Heart right ventricle (tissue), 16 donors: ENCODE data around the gene PSMB2. TPM values are rescaled to one million over a fixed set of nuclear protein-coding genes. Genes with fewer than 3 reads are reported as not detected.

ENCODE experiments used
- ATAC-seq, 8 donors: fragments of 200-7000 bp; cut with Tn5 transposase; one replicate each; pipeline ENCODE4 v1.9.1; 2020; ENCODE audit warnings: mild to moderate bottlenecking in 8 of 8, moderate library complexity in 8 of 8, moderate number of reproducible peaks in 1 of 8
- DNase-seq, 2 donors: peaks; one replicate each; pipeline ENCODE4 v3.0.0-alpha.2; 2020
- H3K27ac ChIP-seq, 10 donors: fragments of 200-600 bp; sonication (generic) in 2 of 10; one replicate each; pipeline versions ENCODE4 v1.5.0 to v1.8.0; 2020 to 2022; ENCODE audit warnings: mild to moderate bottlenecking in 3 of 10
- H3K27me3 ChIP-seq, 7 donors: fragments of 200-600 bp; one replicate each; pipeline ENCODE4 v1.8.0; 2021 to 2022; ENCODE audit warnings: mild to moderate bottlenecking in 2 of 7
- H3K36me3 ChIP-seq, 9 donors: fragments of 200-600 bp; sonication (generic) in 1 of 9; one replicate each; pipeline versions ENCODE4 v1.5.0 to v1.8.0; 2020 to 2022; ENCODE audit warnings: mild to moderate bottlenecking in 2 of 9
- H3K4me1 ChIP-seq, 9 donors: fragments of 200-600 bp; sonication (generic) in 1 of 9; one replicate each; pipeline versions ENCODE4 v1.5.0 to v1.8.0; 2020 to 2022; ENCODE audit warnings: mild to moderate bottlenecking in 4 of 9
- H3K4me3 ChIP-seq, 10 donors: fragments of 200-600 bp; sonication (generic) in 2 of 10; one replicate each; pipeline versions ENCODE4 v1.5.0 to v1.8.0; 2020 to 2022; ENCODE audit warnings: mild to moderate bottlenecking in 7 of 10, moderate library complexity in 2 of 10
- H3K9me3 ChIP-seq, 11 donors: fragments of 200-600 bp in 10 of 11; sonication (generic) in 2 of 11; one replicate each; pipeline versions ENCODE4 v1.5.0 to v1.8.0; 2013 to 2022; ENCODE audit warnings: mild to moderate bottlenecking in 2 of 11, control low read depth in 1 of 11, moderate library complexity in 1 of 11
- WGBS, 2 donors: extraction: QIAGEN DNeasy Blood & Tissue Kit; methylation state at CpG; one replicate each; pipeline ENCODE4 v1.1.7; 2013; ENCODE audit warnings: inconsistent platforms in 1 of 2; 5-methylcytosine and 5-hydroxymethylcytosine counted together
- intact Hi-C, 10 donors: fragments of 100-400 bp; cut with DNase I; formaldehyde crosslinking; loops; one replicate each; pipeline versions ENCODE4 v1.11.1 to v1.14.2; 2022
- polyA plus RNA-seq, 2 donors: library from polyadenylated mRNA; stranded (reverse); fragments of 200-250 nt; gene quantifications; one replicate each; pipeline ENCODE4 v1.2.3, GENCODE V29; 2013
- total RNA-seq, 10 donors: library from RNA; stranded (reverse); fragmentation: NEBNext Ultra II Directional in 3 of 10; extraction: Animal tissue kit (Norgen Biotek cat#: 25700) in 3 of 10; gene quantifications; one replicate each; pipeline versions ENCODE4 v1.2.1 to v1.2.4, GENCODE V29; 2021 to 2023
- TF ChIP-seq, protein P1 (sequence below), 9 donors: fragments of 200-600 bp; sonication (generic) in 2 of 9; IDR thresholded peaks; one replicate each; pipeline versions ENCODE4 v1.5.0 to v1.8.0; 2021 to 2022; ENCODE audit warnings: antibody characterized with exemption in 9 of 9, mild to moderate bottlenecking in 5 of 9, moderate library complexity in 1 of 9
- donor health status: Arrhythmogenic right ventricular cardiomyopathy.
- donor health status: ischemic (EF 13 %, LVEDD 7.1; RV severe dilation, severe dysfunction).
- donor health status: healthy with polysubstance abuse.
- donor health status: DM: no; HTN: yes; CAD: no.
- donor health status: DM: no; HTN: no; CAD: no.
- donor health status: ischemic (EF 25% LVEDD 6.9; RV normal size, moderate dysfunction).
- donor health status: ischemic (EF 25% LVEDD 5.7; RV mildly dilated, moderate dysfunction).
- donor health status: healthy.
- donor health status: DM: yes; HTN: yes; CAD: no.
- donor health status: Ischemic cardiomyopathy.
- donor health status: ischemic (EF 35%, LVEDD 5.7; RV mildly dilated, moderate dysfunction).
- donor health status: nonischemic (EF 11% LVEDD 7.7; RV severe dilation, severe dysfunction).
- donor health status: DM: yes; HTN: yes; CAD: no.
- donor health status: PGD.
- donor health status: ischemic (EF 29% LVEDD 5.4; RV normal size, mild dysfunction).
- donor health status: nonischemic (EF 23%, LVEDD 6.1; RV moderate dilation, normal function).

The PSMB2 gene
- total and polyA plus RNA-seq, 12 donors: 34.1 to 55.0 (median 39.1) TPM

DNA sequence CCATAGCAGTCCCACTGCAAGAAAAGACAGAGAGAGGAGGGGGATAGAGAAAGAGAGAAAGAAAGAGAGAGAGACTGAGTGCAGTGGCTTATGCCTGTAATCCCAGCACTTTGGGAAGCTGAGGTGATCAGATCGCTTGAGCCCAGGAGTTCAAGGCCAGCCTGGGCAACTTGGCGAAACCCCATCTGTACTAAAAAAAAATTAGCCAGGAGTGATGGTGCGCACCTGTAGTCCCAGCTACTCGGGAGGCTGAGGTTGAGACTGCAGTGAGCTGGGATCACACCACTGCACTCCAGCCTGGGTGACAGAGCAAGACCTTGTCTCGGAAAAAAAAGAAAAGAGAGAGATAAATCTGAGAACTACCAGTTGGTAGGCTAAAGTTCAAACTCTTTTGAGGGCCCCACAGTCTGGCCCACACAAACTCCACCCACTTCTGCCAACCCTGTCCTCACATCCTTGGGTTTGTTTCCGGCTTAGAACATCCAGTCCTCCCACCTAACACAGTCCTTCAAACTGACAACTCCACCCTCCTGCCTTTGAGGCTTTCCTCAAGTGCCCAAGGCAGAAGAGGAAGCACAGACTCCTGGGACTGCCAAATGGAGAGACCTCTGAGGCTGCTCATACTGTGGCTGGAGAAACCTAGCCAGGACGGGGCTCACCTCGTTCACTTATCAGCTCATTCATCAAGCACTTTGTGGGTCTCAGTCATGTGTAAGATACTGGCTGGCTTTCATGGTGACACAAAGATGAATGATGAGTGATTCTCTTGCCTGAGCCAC lies 48.1 kb downstream of the PSMB2 start:
- no peaks in the 10 kb centered on the region for H3K4me1 ChIP-seq
- TF ChIP-seq, protein P1, sequence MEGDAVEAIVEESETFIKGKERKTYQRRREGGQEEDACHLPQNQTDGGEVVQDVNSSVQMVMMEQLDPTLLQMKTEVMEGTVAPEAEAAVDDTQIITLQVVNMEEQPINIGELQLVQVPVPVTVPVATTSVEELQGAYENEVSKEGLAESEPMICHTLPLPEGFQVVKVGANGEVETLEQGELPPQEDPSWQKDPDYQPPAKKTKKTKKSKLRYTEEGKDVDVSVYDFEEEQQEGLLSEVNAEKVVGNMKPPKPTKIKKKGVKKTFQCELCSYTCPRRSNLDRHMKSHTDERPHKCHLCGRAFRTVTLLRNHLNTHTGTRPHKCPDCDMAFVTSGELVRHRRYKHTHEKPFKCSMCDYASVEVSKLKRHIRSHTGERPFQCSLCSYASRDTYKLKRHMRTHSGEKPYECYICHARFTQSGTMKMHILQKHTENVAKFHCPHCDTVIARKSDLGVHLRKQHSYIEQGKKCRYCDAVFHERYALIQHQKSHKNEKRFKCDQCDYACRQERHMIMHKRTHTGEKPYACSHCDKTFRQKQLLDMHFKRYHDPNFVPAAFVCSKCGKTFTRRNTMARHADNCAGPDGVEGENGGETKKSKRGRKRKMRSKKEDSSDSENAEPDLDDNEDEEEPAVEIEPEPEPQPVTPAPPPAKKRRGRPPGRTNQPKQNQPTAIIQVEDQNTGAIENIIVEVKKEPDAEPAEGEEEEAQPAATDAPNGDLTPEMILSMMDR (IDR thresholded peaks at IDR 0.05): no peak
- DNase-seq (no peak), ATAC-seq (no peak)
- H3K4me3 ChIP-seq: no peak overlapping the region
- no peaks in the 10 kb centered on the region for H3K27me3 ChIP-seq
- H3K36me3 ChIP-seq: peaks cover 0 to 19% (median 0%) of the 10 kb centered on the region in 9 donors
- intact Hi-C loops: no loop called here
- no peak overlapping the region for H3K27ac ChIP-seq
- H3K9me3 ChIP-seq: no peaks in the 10 kb centered on the region
- WGBS, 2 donors: 75 to 80% methylated on average over 8 of the region's 8 CpGs

DNA sequence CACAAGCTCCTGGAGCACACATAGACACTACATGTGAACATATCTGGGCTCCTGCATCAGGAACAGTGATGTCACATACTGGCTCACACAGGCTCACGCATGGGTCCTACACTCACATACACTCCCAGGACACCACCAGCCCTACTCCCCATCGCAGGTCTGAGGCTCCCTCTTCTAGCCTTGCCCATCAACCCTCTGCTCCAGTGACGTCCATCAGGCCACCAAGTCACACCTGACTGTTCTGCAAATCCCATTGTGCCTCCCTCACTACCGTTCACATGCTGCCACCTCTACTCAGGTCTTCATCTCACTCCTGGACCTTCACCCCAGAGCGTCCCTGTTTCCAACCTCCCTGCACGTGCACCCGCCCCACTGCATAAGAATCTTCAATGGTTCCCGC lies 50.1 kb downstream of the PSMB2 start:
- Histone ChIP-seq H3K27me3 (no peaks in the 10 kb centered on the region), H3K36me3 (peaks cover 0 to 18% (median 0%) of the 10 kb centered on the region in 9 donors), H3K27ac (no peak overlapping the region), H3K9me3 (no peaks in the 10 kb centered on the region), H3K4me1 (no peaks in the 10 kb centered on the region), H3K4me3 (no peak overlapping the region)
- intact Hi-C loops: no loop called here
- peak in 1 of 8 donors; percentile 13 for ATAC-seq
- TF ChIP-seq, protein P1 (IDR thresholded peaks at IDR 0.05): no peak
- WGBS, 2 donors: 93 to 96% methylated on average over 8 of the region's 8 CpGs
- DNase-seq: no peak

DNA sequence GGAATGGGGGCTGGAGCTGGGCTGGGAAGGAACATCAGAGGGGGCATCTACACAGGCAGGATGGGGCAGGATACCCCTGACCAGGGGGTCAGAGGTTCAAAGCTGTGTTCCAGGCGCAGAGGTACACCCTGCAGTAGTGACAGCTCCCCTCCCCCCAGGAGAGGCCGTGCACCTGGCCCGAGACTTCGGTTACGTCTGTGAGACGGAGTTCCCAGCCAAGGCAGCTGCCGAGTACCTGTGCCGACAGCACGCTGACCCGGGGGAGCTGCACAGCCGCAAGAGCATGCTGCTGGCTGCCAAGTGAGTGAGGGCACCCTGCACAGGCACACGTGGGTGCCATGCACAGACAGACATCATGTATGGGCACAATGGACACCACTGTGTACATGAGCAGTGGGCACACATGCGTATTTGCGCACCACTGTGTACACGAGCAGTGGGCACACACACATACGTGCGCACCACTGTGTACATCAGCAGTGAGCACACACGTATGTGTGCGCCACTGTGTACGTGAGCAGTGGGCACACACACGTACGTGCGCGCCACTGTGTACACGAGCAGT lies 50.8 kb downstream of the PSMB2 start:
- H3K27ac ChIP-seq: no peak overlapping the region
- no peak overlapping the region for H3K4me3 ChIP-seq
- intact Hi-C loops: no loop called here
- no peaks in the 10 kb centered on the region for H3K27me3 ChIP-seq
- TF ChIP-seq, protein P1 (IDR thresholded peaks at IDR 0.05): no peak
- WGBS, 2 donors: 92 to 96% methylated on average over 25 of the region's 25 CpGs
- DNase-seq (no peak), ATAC-seq (peak in 1 of 8 donors; percentile 12)
- H3K9me3 ChIP-seq: no peaks in the 10 kb centered on the region
- no peaks in the 10 kb centered on the region for H3K4me1 ChIP-seq
- H3K36me3 ChIP-seq: peaks cover 0 to 14% (median 0%) of the 10 kb centered on the region in 9 donors

DNA sequence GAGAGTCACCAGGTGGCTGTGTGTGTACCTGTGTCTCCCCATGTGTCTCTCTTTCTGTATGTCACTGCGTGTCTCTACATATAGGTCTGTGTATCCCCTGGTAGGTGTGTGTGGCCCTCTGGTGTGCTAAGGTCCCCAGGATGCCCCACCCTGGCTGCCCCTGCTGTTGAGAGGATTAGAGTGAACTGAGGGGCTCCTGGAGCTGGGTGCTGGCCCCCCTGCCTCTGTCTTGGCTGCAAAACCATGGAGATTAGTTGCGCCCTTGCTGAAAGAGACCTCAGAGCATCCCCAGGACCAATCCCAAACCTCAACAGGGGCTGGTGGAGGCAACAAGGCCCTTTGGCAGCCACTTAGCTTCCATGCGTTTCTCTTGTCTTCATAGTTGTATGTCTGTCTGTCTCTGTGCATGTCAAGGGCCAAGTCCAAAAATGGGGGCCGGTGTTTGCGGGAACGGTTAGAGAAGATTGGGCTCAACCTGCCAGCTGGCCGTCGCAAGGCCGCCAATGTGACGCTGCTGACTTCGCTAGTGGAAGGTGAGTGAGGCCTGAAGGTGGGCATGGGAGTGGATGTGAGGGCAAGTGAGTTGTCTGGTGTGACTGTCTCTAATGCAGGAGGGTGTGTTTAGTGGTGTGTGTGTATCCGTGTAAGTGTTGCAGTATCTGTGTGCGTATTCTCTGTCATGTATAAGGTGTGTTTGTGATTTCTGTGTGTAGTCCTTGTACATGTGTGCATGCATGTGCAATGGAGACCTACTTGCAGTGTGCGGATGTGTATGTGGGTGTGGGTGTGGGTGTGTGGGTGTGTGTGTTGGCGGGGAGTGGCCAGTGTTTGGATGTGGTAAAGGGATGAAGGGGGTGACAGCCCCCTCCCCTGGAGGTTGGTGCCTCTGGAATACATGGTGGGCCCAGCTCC lies 51.6 kb downstream of the PSMB2 start:
- intact Hi-C loops: no loop called here
- ATAC-seq: no peak
- Histone ChIP-seq H3K4me1 (no peaks in the 10 kb centered on the region), H3K9me3 (no peaks in the 10 kb centered on the region), H3K4me3 (no peak overlapping the region), H3K27me3 (no peaks in the 10 kb centered on the region), H3K36me3 (peaks cover 0 to 11% (median 0%) of the 10 kb centered on the region in 9 donors), H3K27ac (no peak overlapping the region)
- TF ChIP-seq, protein P1 (IDR thresholded peaks at IDR 0.05): no peak
- DNase-seq: no peak
- 94 to 96% methylated on average over 15 of the region's 15 CpGs for WGBS, 2 donors
